Measurements from ENCODE around the gene NETO2.

Gene NETO2

DNA sequence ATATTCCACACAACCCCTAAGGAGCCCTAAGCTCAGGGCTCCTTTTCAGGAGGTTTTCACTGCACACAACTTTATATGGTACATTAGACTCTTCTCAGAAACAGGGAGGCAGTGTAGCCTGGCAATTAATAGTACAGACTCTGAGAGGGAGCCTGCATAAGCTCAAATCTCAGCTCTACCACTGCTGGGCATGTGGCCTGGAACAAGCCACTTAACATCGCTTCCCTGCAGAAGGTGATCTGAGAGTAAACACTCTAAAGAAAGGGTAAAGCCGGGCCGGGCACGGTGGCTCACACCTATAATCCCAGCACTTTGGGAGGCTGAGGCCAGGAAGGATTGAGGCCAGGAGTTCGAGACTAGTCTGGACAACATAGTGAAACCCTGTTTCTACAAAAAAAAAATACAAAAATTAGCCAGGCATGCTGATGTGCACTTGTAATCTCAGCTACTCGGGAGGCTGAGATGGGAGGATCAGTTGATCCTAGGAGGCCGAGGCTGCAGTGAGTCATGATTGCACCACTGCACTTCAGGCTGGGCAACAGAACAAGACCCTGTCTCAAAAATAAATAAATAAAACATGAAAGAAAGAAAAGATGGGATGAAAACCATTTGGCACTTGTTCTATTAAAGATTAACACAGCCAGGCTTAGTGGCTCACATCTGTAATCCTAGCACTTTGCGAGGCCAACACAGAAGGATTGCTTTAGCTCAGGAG is 99.6 kb downstream of the NETO2 start:
- no peak for DNase-seq

GRCh38 chr16:47043200-47043599 is 100.5 kb downstream of the NETO2 start:
- no peak for DNase-seq

DNA sequence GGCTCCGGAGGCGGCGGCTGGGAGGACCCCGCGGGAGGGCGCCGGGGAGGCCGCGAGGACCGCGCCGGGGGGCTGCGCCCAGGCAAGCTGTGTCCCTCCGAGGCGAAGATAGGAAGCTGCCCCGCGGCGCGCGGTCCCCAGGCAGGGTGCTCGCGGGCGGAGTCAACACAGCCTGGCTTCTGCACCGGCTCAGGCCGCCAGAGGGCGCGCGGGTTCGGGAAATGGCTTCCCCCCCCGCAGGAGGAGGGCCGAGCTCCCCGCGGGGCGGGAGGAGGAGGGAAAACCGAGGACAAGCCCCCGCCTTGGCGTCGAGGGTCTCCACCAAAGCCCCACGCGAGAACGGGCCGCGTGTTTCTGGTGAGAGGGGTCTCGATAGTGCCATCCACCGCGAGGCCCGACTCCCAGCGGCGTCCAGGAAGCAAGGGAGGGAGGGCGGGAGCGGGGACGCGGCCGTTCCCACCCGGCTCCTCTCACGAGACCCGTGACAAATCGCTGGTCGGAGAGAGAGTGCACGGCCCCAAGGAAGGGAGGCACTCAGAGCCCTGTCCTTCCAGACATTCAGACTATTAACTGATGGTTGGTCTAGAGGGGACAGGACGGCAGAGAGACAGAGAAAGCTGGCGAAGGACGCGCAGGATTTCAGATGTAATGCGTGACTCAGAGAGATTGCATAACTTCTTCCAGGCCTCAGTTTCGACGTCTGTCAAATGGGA is 105.8 kb downstream of the NETO2 start:
- peak; percentile 95 for DNase-seq

GRCh38 chr16:47037396-47037745 is 106.4 kb downstream of the NETO2 start:
- peak; percentile 44 for DNase-seq

GRCh38 chr16:47036201-47036600 is 107.5 kb downstream of the NETO2 start:
- no peak for DNase-seq

GRCh38 chr16:47035436-47035835 is 108.3 kb downstream of the NETO2 start:
- DNase-seq, result no peak

- DNase-seq, result no peak
Measured at GRCh38 chr16:47034455-47034854, 109.3 kb downstream of the NETO2 start.

DNA sequence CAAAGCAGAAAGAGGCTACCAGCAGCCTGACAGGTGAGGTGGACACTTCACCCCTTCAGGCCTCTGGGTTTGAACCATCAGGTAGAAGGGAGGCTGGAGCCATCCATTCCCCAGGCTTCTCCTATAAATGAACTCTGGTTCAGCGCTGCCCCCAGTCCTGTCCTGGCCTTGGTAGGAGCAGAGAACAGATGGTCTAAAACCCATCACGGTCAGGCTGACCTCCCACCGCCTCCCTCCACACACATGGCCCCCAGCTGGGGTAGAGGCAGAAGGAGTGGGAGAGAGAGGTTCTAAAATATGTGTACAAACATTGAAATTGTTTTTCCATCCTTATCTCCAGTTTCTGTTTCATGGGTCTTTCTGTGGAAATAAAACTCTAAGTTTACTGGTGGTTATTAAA is 110.6 kb downstream of the NETO2 start:
- no peak for DNase-seq

- DNase-seq, result no peak
Measured at GRCh38 chr16:47029724-47030123, 114.0 kb downstream of the NETO2 start.

DNA sequence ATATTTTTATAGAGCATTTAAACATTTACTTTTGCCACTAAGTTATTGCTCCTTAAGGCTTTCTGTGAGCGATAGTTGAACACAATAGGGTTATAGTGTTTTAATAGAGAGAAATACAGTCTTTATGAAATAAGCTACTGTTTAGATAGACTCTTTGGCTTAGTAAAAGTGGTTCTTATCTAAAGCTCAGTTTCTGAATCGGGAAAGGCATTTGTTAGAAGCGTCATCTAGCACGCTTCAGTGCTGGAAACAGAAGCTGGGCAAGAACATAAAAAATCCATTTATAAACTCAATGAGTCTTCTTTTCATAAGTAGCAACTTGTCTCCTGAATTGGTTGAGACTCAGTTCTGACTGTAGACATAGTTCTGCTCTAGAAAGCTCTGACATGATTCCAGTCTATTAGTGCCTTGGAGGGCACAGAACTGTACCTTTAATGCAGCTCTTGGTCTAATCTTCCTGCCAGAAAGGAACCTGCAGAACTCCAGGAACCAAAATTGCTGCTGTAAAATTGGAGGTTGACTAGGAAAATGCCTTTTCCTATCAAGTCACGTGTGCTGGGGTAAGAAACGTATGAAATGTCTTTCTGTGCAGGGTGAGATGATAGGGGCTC is 114.9 kb downstream of the NETO2 start:
- DNase-seq, result no peak

Measured in activated CD4-positive, alpha-beta T cell treated with anti-CD3 and anti-CD28 coated beads, Interleukin-2, Interleukin-6, amounts not matched to agents 100 ng/mL and 50 ng/mL, durations not matched to agents 16 hours and 8 hours (primary cell).